Vagina (tissue), 2 donors: ENCODE data around the gene INPP5A.

ENCODE experiments used
- POLR2A ChIP-seq, 2 donors: fragments of 450-650 bp; IDR thresholded peaks; one replicate each; pipeline ENCODE4 v1.6.1; 2017; ENCODE audit warnings: antibody characterized with exemption in 2 of 2, mild to moderate bottlenecking in 2 of 2, moderate library complexity in 2 of 2
- POLR2AphosphoS5 ChIP-seq, 2 donors: sonication (generic); formaldehyde crosslinking; IDR thresholded peaks; one replicate each; pipeline ENCODE4 v1.9.0; 2017; ENCODE audit warnings: antibody characterized with exemption in 2 of 2, mild to moderate bottlenecking in 2 of 2, low read depth in 1 of 2; ENCODE audit not compliant: insufficient read depth in 1 of 2
- TF ChIP-seq, protein P1 (sequence below), 3 experiments: fragments of 450-650 bp in 2 of 3; fragments of 200-600 bp in 1 of 3; sonication (generic) in 1 of 3; IDR thresholded peaks; one replicate each; pipeline ENCODE4 v1.5.1; 2017 to 2019; ENCODE audit warnings: antibody characterized with exemption in 3 of 3, mild to moderate bottlenecking in 2 of 3, moderate library complexity in 2 of 3

DNA sequence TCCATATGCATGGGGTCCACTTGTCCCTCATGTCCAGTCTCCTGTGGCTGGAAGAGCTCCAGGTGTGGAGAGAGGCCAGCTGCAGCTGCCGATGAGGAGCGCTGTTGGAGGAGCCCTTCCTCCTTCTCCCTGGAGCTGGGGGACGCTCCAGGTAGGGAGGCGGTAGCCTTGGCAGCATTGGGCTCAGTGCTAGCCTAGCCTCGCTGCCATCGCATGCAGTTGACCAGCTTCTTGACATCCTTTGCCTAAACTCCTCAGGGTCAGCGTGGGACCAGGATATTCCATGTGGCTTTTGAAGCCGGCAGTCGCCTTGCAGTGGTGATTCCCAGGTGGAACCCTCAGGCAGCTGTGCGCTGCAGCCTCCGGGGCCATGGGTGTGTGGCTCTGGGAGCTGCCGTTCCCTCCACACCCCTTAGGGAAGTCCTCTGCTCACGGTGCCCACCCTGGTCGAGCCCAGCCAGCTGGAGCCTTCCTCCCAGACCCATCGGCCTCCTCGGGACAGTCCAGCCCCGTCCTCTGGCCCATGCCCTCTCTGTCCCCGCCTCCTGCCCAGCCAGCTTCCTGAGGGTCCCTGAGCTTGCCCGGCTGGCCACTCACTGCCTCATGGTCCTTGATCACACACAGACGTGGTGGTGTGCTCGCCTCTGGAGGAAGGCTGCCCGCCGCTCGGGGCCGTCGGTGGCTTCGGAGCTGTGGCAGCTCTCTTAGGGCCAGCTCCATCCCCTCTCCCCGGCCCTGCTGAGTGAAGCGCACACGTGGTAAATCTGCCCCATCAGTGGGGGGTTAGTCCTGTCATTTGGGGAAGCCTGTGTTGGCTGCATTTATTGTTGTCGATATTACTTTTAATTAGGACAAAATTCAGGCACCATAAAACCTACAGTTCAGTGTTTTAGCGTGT lies 21.2 kb downstream of the INPP5A start:
- TF ChIP-seq, protein P1, sequence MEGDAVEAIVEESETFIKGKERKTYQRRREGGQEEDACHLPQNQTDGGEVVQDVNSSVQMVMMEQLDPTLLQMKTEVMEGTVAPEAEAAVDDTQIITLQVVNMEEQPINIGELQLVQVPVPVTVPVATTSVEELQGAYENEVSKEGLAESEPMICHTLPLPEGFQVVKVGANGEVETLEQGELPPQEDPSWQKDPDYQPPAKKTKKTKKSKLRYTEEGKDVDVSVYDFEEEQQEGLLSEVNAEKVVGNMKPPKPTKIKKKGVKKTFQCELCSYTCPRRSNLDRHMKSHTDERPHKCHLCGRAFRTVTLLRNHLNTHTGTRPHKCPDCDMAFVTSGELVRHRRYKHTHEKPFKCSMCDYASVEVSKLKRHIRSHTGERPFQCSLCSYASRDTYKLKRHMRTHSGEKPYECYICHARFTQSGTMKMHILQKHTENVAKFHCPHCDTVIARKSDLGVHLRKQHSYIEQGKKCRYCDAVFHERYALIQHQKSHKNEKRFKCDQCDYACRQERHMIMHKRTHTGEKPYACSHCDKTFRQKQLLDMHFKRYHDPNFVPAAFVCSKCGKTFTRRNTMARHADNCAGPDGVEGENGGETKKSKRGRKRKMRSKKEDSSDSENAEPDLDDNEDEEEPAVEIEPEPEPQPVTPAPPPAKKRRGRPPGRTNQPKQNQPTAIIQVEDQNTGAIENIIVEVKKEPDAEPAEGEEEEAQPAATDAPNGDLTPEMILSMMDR (IDR thresholded peaks at IDR 0.05) = no peak
- TF ChIP-seq POLR2AphosphoS5 (IDR thresholded peaks at IDR 0.05; ENCODE audit: insufficient read depth in 1 of 2, low read depth in 1 of 2) = no peak
- no peak for TF ChIP-seq POLR2A (IDR thresholded peaks at IDR 0.05)
